MCF 10A (cell line): ENCODE measurements around the gene CCDC137. TPM values are rescaled to one million over a fixed set of nuclear protein-coding genes. Genes with fewer than 3 reads are reported as not detected.

Experiments
- BruUV-seq: library from RNA; stranded (reverse); fragments of 400-500 nt; replicated peaks from 2 replicates; lab custom pipeline; 2021; lab: Mats Ljungman, UMichigan
- CTCF ChIA-PET: fragments of 300-600 bp; sonication (Branson Sonifier 250); formaldehyde crosslinking; extraction: SDS; loops from one replicate; lab custom pipeline; 2021; ENCODE audit warnings: antibody characterized with exemption, inconsistent platforms; lab: Yijun Ruan, JAX
- POLR2A ChIA-PET: fragments of 300-600, 350-650 bp; sonication (Branson Sonifier 250); formaldehyde crosslinking; extraction: SDS; loops from one replicate; lab custom pipeline; 2020; ENCODE audit warnings: antibody characterized with exemption, inconsistent platforms; lab: Yijun Ruan, JAX
- DNase-seq: peaks from one replicate; pipeline ENCODE4 v3.0.0-alpha.2; 2018; ENCODE audit not compliant: unreplicated experiment
- H3K27ac Mint-ChIP-seq: one replicate; pipeline ENCODE4 v1.8.0; 2022; ENCODE audit warnings: mild to moderate bottlenecking, low read depth, mixed read lengths; ENCODE audit not compliant: unreplicated experiment
- H3K27me3 Mint-ChIP-seq: one replicate; pipeline ENCODE4 v1.8.0; 2022; ENCODE audit warnings: mixed read lengths; ENCODE audit not compliant: insufficient read depth, unreplicated experiment
- H3K36me3 Mint-ChIP-seq: one replicate; pipeline ENCODE4 v1.8.0; 2022; ENCODE audit warnings: mild to moderate bottlenecking, moderate library complexity, mixed read lengths; ENCODE audit not compliant: insufficient read depth, unreplicated experiment
- H3K4me1 Mint-ChIP-seq: one replicate; pipeline ENCODE4 v1.8.0; 2022; ENCODE audit warnings: mixed read lengths; ENCODE audit not compliant: insufficient read depth, unreplicated experiment
- H3K4me3 Mint-ChIP-seq: one replicate; pipeline ENCODE4 v1.8.0; 2022; ENCODE audit warnings: mild to moderate bottlenecking, moderate library complexity, mixed read lengths; ENCODE audit not compliant: unreplicated experiment
- H3K9me3 Mint-ChIP-seq: one replicate; pipeline ENCODE4 v1.8.0; 2022; ENCODE audit warnings: mixed read lengths; ENCODE audit not compliant: unreplicated experiment
- CTCF ChIP-seq: fragments of 200-600 bp; IDR thresholded peaks from one replicate; pipeline ENCODE4 v1.8.0; 2022; ENCODE audit warnings: antibody characterized with exemption, mild to moderate bottlenecking; ENCODE audit not compliant: unreplicated experiment
- intact Hi-C: fragments of 100-400 bp; cut with micrococcal nuclease; formaldehyde crosslinking; loops from 2 replicates; pipeline ENCODE4 v1.14.1; 2022
- total RNA-seq: library from RNA; stranded (reverse); gene quantifications from 2 replicates; pipeline ENCODE4 v1.2.3, GENCODE V29; 2022

Gene CCDC137
- total RNA-seq, 1 experiment from 2014 or later = 27.1 TPM

GRCh38 chr17:81716674-81716996 is 50.1 kb downstream of the CCDC137 start:
- ChIA-PET CTCF (no interaction called here), POLR2A (no interaction called here)
- Mint-ChIP-seq H3K9me3 (no peaks in the 10 kb centered on the region), H3K36me3 (peaks cover 30% of the 10 kb centered on the region), H3K4me3 (no peak overlapping the region), H3K4me1 (peaks cover under 1% of the 10 kb centered on the region), H3K27me3 (no peaks in the 10 kb centered on the region), H3K27ac (no peak overlapping the region)
- BruUV-seq = no TSS peak
- TF ChIP-seq CTCF = no peak
- no peak for DNase-seq
- intact Hi-C loops = no loop called here

- Mint-ChIP-seq H3K27ac (no peak overlapping the region), H3K27me3 (no peaks in the 10 kb centered on the region), H3K36me3 (peaks cover 28% of the 10 kb centered on the region), H3K4me1 (peaks cover 5% of the 10 kb centered on the region), H3K9me3 (no peaks in the 10 kb centered on the region), H3K4me3 (no peak overlapping the region)
- intact Hi-C loops = no loop called here
- CTCF ChIA-PET = no interaction called here
- no peak for TF ChIP-seq CTCF
- no peak for DNase-seq
- BruUV-seq = no TSS peak
- POLR2A ChIA-PET = interaction anchor here (0.6 kb wide), 1 partner anchor 33 kb away, joined by 3 read pairs; no protein-coding TSS in a partner anchor
These were observed 50.7 kb downstream of the CCDC137 start for GRCh38 chr17:81717049-81717765.

- POLR2A ChIA-PET = no interaction called here
- Mint-ChIP-seq H3K27me3 (no peaks in the 10 kb centered on the region), H3K9me3 (no peaks in the 10 kb centered on the region), H3K4me1 (peaks cover 6% of the 10 kb centered on the region), H3K36me3 (peaks cover 25% of the 10 kb centered on the region), H3K4me3 (no peak overlapping the region), H3K27ac (no peak overlapping the region)
- DNase-seq = no peak
- BruUV-seq = no TSS peak
- intact Hi-C loops = no loop called here
- no peak for TF ChIP-seq CTCF
- CTCF ChIA-PET = no interaction called here
These were observed 51.2 kb downstream of the CCDC137 start for GRCh38 chr17:81717766-81718089.

GRCh38 chr17:81719410-81720266 is 53.1 kb downstream of the CCDC137 start:
- no peaks in the 10 kb centered on the region for H3K9me3 Mint-ChIP-seq
- BruUV-seq = no TSS peak
- ChIA-PET CTCF (interaction anchor here (0.5 to 0.7 kb wide), 2 partner anchors 14 to 17 kb away, joined by 3 read pairs; partner anchors contain the start of gene MRPL12), POLR2A (interaction anchor here (1.6 kb wide), 1 partner anchor 16 kb away, joined by 5 read pairs; the partner anchor contains the start of gene MRPL12)
- DNase-seq = no peak
- TF ChIP-seq CTCF = no peak
- peaks cover 21% of the 10 kb centered on the region for H3K4me1 Mint-ChIP-seq
- no peak overlapping the region for H3K4me3 Mint-ChIP-seq
- intact Hi-C loops = no loop called here
- no peaks in the 10 kb centered on the region for H3K27me3 Mint-ChIP-seq
- H3K36me3 Mint-ChIP-seq = peaks cover 20% of the 10 kb centered on the region
- H3K27ac Mint-ChIP-seq = no peak overlapping the region
